Measurements from ENCODE around the gene IBSP.

DNA sequence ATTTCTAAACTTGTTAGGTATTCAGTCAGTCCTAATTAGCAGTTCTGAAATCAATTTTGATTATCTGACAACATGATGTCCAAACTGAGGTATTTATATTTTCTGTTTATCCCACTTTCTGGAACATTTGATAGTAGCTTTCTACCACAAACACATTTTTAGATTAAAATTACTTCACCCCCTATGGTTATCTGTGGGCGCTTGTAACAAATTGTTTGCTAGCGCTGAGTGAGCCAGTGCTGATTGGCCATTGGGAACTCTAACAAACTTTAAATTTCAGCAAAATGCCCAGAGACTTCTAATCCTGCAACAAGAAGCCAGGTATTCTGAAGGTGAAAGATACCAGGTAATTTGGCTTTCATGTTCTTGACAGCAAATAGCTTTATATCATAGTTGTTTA, 33.3 kb downstream of the IBSP start, which contains the start of gene MEPE:
- no peak for TF ChIP-seq POLR2A (IDR thresholded peaks at IDR 0.05)
- TF ChIP-seq, protein P1, sequence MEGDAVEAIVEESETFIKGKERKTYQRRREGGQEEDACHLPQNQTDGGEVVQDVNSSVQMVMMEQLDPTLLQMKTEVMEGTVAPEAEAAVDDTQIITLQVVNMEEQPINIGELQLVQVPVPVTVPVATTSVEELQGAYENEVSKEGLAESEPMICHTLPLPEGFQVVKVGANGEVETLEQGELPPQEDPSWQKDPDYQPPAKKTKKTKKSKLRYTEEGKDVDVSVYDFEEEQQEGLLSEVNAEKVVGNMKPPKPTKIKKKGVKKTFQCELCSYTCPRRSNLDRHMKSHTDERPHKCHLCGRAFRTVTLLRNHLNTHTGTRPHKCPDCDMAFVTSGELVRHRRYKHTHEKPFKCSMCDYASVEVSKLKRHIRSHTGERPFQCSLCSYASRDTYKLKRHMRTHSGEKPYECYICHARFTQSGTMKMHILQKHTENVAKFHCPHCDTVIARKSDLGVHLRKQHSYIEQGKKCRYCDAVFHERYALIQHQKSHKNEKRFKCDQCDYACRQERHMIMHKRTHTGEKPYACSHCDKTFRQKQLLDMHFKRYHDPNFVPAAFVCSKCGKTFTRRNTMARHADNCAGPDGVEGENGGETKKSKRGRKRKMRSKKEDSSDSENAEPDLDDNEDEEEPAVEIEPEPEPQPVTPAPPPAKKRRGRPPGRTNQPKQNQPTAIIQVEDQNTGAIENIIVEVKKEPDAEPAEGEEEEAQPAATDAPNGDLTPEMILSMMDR (IDR thresholded peaks at IDR 0.05 in 8 of 11, conservative IDR thresholded peaks at IDR 0.05 in 3 of 11), result no peak
